A549 (cell line): ENCODE data around the gene UBXN7. TPM values are rescaled to one million over a fixed set of nuclear protein-coding genes. Genes with fewer than 3 reads are reported as not detected.
"Not testable (repeated sequence)": the region's sequence is repeated elsewhere in the genome, so short reads cannot be mapped to it uniquely, and the experiment has no call there.

Experiments used
- ATAC-seq, 2 experiments: fragments of 200-7000 bp in 1 of 2; fragments of >200 bp in 1 of 2; cut with Nextera tagmentation in 1 of 2; cut with Tn5 transposase in 1 of 2; 3 replicates each; pipeline versions ENCODE4 v1.8.0 to v1.9.1; 2018 to 2020; ENCODE audit warnings: mild to moderate bottlenecking in 1 of 2, moderate library complexity in 1 of 2
- CTCF ChIA-PET: fragments of 300-600 bp; sonication (Branson Sonifier 250); formaldehyde crosslinking; extraction: SDS; loops from one replicate; lab custom pipeline; 2021; ENCODE audit warnings: antibody characterized with exemption, inconsistent platforms; lab: Yijun Ruan, JAX
- POLR2A ChIA-PET: fragments of 350-600 bp; formaldehyde crosslinking; extraction: SDS; loops from one replicate; lab custom pipeline; 2021; ENCODE audit warnings: antibody characterized with exemption, inconsistent platforms; lab: Yijun Ruan, JAX
- DNase-seq, 2 experiments: peaks; one replicate each; pipeline versions ENCODE4 v3.0.0 to v3.0.0-alpha.2; 2011 to 2016; ENCODE audit warnings: low read depth in 1 of 2, low spot score in 1 of 2
- FAIRE-seq: peaks from 2 replicates; lab custom pipeline; 2011; peaks lifted over from hg19 to GRCh38; lab: Jason Lieb, UNC
- H3K27ac ChIP-seq, 2 experiments: fragments of >200 bp; sonication (Bioruptor Twin); formaldehyde crosslinking; 3 replicates each; pipeline ENCODE4 v1.5.1; 2016 to 2017
- H3K4me1 ChIP-seq: fragments of >200 bp; sonication (Bioruptor Twin); formaldehyde crosslinking; 3 replicates; pipeline ENCODE4 v1.6.1; 2016
- H3K4me2 ChIP-seq: fragments of >200 bp; sonication (Bioruptor Twin); formaldehyde crosslinking; 3 replicates; pipeline ENCODE4 v1.6.1; 2016
- H3K4me3 ChIP-seq: fragments of >200 bp; sonication (Bioruptor Twin); formaldehyde crosslinking; 3 replicates; pipeline ENCODE4 v1.5.1; 2016
- H3K9me3 ChIP-seq: fragments of >200 bp; sonication (Bioruptor Twin); formaldehyde crosslinking; 3 replicates; pipeline ENCODE4 v1.6.1; 2016
- BHLHE40 ChIP-seq: IDR thresholded peaks from 2 replicates; pipeline ENCODE4 v1.6.1; 2012; ENCODE audit warnings: low read depth, low read length, inconsistent platforms
- EHF ChIP-seq: fragments of 250-450 bp; sonication (Bioruptor Pico); IDR thresholded peaks from 2 replicates; pipeline ENCODE4 v1.5.0; 2020; ENCODE audit warnings: mild to moderate bottlenecking
- GATA3 ChIP-seq: IDR thresholded peaks from 2 replicates; pipeline ENCODE4 v1.6.1; 2012; ENCODE audit warnings: borderline replicate concordance
- HDAC2 ChIP-seq: fragments of 200-600 bp; sonication (generic); IDR thresholded peaks from 2 replicates; pipeline ENCODE4 v1.6.1; 2016
- HOXA7 ChIP-seq: fragments of 250-450 bp; sonication (Bioruptor Pico); IDR thresholded peaks from 2 replicates; pipeline ENCODE4 v1.5.0; 2020; ENCODE audit warnings: mild to moderate bottlenecking, moderate library complexity
- HOXB5 ChIP-seq: fragments of 250-450 bp; sonication (Bioruptor Pico); IDR thresholded peaks from 2 replicates; pipeline ENCODE4 v1.5.0; 2020; ENCODE audit warnings: mild to moderate bottlenecking, moderate library complexity
- JUN ChIP-seq, 2 experiments: fragments of >200 bp; sonication (Bioruptor Twin); formaldehyde crosslinking; IDR thresholded peaks; 2 replicates in 1 of 2; 3 replicates in 1 of 2; pipeline ENCODE4 v1.6.1; 2016 to 2017
- MAFK ChIP-seq: fragments of 450-650 bp; IDR thresholded peaks from 2 replicates; pipeline ENCODE4 v1.6.1; 2014; ENCODE audit not compliant: partially characterized antibody
- MAZ ChIP-seq: fragments of 150-350 bp; IDR thresholded peaks from 2 replicates; pipeline ENCODE4 v1.6.1; 2014; ENCODE audit warnings: antibody characterized with exemption, low read depth, low read length, borderline replicate concordance
- NR3C1 ChIP-seq: fragments of >200 bp; sonication (Bioruptor Twin); formaldehyde crosslinking; IDR thresholded peaks from 3 replicates; pipeline ENCODE4 v1.6.1; 2017
- POLR2AphosphoS2 ChIP-seq: conservative IDR thresholded peaks from 2 replicates; pipeline ENCODE4 v1.6.1; 2012; ENCODE audit warnings: low read length, improper control_type of control experiment, inconsistent platforms
- RCOR1 ChIP-seq: fragments of 150-350 bp; IDR thresholded peaks from 2 replicates; pipeline ENCODE4 v1.6.1; 2014; ENCODE audit warnings: antibody characterized with exemption, low read length, low read depth
- TP53 ChIP-seq: fragments of 250-450 bp; sonication (Bioruptor Pico); IDR thresholded peaks from 2 replicates; pipeline ENCODE4 v1.5.0; 2021; ENCODE audit warnings: mild to moderate bottlenecking, moderate library complexity
- WGBS: methylation state at CpG from one replicate; pipeline ENCODE4 v1.1.6; 2017; ENCODE audit errors: missing lambda C conversion rate; 5-methylcytosine and 5-hydroxymethylcytosine counted together
- polyA plus RNA-seq, 4 experiments: library from polyadenylated mRNA; depleted of rRNA in 3 of 4; stranded (reverse); fragments of >200 nt; fragmentation: RNase III in 1 of 4; extraction: RNeasy Plus Mini Kit Qiagen cat#74134 plus additional on column Dnase treatment in 1 of 4; gene quantifications; 2 replicates in 3 of 4; 3 replicates in 1 of 4; pipeline ENCODE4 v1.2.3, GENCODE V29; 2011 to 2017
- TF ChIP-seq, protein P1 (sequence below): IDR thresholded peaks from 2 replicates; pipeline ENCODE4 v1.6.1; 2012
- TF ChIP-seq, protein P2 (sequence below): fragments of 250-450 bp; sonication (Bioruptor Pico); IDR thresholded peaks from 2 replicates; pipeline ENCODE4 v1.5.0; 2021; ENCODE audit warnings: mild to moderate bottlenecking, moderate library complexity, borderline replicate concordance
- TF ChIP-seq, protein P3 (sequence below): fragments of 200-600 bp; sonication (generic); IDR thresholded peaks from 2 replicates; pipeline ENCODE4 v1.6.1; 2016; ENCODE audit warnings: antibody characterized with exemption, mild to moderate bottlenecking, moderate library complexity

UBXN7 gene
- polyA plus RNA-seq, 2 of the 4 experiments (the other 2 are of a cell fraction) = 7.9 to 14.5 TPM

DNA sequence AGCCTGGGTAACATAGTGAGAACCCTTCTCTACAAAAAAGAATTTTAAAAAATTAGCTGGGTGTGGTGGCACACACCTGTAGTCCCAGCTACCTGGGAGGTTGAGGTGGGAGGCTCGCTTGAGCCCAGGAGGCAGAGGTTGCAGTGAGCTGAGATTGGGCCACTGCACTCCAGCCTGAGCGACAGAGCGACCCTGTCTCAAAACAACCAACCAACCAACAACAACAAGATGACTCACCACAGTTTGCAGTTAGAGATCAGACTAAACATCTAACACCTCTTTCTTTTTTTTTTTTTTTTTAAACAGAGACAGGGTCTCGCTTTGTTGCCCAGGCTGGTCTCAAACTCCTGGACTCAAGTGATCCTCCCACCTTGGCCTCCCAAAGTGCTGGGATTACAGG is 73.7 kb downstream of the UBXN7 start:
- CTCF ChIA-PET = interaction anchor here (2.4 kb wide), 1 partner anchor 12 kb away, joined by 8 read pairs; no protein-coding TSS in a partner anchor
- DNase-seq, H3K4me2 ChIP-seq, H3K9me3 ChIP-seq, H3K4me3 ChIP-seq, FAIRE-seq, POLR2A ChIA-PET, ATAC-seq, H3K27ac ChIP-seq, H3K4me1 ChIP-seq: not testable (repeated sequence)
- WGBS = 93% methylated on average over 4 of the region's 4 CpGs

DNA sequence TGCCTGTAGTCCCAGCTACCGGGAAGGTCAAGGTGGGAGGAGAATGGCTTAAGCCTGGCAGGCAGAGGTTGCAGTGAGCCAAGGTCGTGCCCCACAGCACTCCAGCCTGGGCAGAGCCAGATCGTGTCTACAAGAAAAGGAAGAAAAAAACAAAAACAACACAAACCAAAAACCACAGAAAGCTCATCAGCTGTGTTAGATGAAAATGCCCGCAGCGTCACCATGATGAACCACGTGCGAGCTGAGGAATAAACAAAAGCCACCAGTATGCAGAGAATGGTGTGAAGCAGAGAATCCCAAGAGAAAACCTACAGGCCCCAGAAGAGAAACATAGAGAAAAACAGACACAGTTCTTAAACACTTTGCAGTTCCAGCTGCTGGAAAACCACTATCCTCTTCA is 74.3 kb downstream of the UBXN7 start:
- CTCF ChIA-PET = interaction anchor here (2.4 kb wide), 1 partner anchor 13 kb away, joined by 8 read pairs; no protein-coding TSS in a partner anchor
- no peak overlapping the region for H3K4me3 ChIP-seq
- TF ChIP-seq JUN (IDR thresholded peaks at IDR 0.05) (no peak), HOXA7 (no peak), MAFK (no peak), POLR2AphosphoS2 (no peak), TP53 (CRISPR knock-in tag) (no peak)
- TF ChIP-seq, protein P1, sequence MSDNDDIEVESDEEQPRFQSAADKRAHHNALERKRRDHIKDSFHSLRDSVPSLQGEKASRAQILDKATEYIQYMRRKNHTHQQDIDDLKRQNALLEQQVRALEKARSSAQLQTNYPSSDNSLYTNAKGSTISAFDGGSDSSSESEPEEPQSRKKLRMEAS = no peak
- H3K9me3 ChIP-seq = no peaks in the 10 kb centered on the region
- WGBS = 98% methylated on average over 7 of the region's 7 CpGs
- FAIRE-seq = no peak
- ATAC-seq = no peak
- H3K27ac ChIP-seq = no peak overlapping the region
- POLR2A ChIA-PET = no interaction called here
- H3K4me1 ChIP-seq = no peaks in the 10 kb centered on the region
- no peak overlapping the region for H3K4me2 ChIP-seq
- no peak for DNase-seq

DNA sequence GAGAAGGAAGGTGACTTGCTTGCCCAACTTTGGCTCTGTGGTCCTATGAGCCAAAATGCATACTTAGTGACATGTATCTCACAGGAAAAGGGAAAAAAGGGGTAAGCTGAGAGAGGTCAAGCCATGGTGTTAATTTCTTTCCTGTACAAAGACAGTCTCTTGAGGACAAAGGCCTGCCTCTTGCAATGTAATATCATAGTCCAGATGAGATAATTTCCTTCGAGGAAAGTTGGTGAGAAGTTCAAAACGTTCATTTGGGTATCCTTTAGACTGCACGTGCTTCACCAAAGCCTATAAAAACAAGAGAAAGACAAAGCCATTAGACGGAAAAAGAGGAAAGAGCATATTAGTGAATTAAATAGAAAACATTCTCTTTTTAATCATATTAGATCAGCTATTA is 75.7 kb downstream of the UBXN7 start:
- Histone ChIP-seq H3K9me3 (no peaks in the 10 kb centered on the region), H3K27ac (no peak overlapping the region), H3K4me2 (no peak overlapping the region), H3K4me1 (no peaks in the 10 kb centered on the region), H3K4me3 (no peak overlapping the region)
- FAIRE-seq (no peak), ATAC-seq (no peak), DNase-seq (no peak)
- TF ChIP-seq HOXB5 (CRISPR knock-in tag) (no peak), RCOR1 (no peak), GATA3 (no peak), MAFK (no peak), BHLHE40 (no peak), NR3C1 (no peak), MAZ (no peak)
- TF ChIP-seq, protein P2, sequence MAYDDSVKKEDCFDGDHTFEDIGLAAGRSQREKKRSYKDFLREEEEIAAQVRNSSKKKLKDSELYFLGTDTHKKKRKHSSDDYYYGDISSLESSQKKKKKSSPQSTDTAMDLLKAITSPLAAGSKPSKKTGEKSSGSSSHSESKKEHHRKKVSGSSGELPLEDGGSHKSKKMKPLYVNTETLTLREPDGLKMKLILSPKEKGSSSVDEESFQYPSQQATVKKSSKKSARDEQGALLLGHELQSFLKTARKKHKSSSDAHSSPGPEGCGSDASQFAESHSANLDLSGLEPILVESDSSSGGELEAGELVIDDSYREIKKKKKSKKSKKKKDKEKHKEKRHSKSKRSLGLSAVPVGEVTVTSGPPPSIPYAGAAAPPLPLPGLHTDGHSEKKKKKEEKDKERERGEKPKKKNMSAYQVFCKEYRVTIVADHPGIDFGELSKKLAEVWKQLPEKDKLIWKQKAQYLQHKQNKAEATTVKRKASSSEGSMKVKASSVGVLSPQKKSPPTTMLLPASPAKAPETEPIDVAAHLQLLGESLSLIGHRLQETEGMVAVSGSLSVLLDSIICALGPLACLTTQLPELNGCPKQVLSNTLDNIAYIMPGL = no peak
- ChIA-PET CTCF (no interaction called here), POLR2A (no interaction called here)
- 89% methylated on average over 4 of the region's 4 CpGs for WGBS

DNA sequence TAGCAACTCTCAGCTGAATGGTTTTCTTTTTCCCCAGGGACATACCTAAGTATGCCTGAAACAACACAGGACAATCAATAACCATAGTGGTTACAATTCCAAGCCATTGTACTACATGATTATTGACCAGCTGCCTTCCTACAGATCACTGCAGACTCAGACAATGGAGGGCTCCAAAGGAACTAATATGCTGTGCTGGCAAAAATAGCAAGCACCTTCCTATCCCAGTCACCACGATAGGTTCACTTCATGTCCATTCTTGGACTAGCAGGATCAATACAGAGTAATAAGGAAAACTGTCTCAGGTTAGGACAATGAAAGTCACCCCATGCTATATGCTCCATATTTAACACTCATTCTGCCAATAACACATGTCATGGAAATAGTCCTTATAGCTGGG is 76.6 kb downstream of the UBXN7 start:
- ATAC-seq = no peak
- ChIA-PET POLR2A (no interaction called here), CTCF (no interaction called here)
- H3K4me1 ChIP-seq = no peaks in the 10 kb centered on the region
- H3K4me2 ChIP-seq = no peak overlapping the region
- no peak for DNase-seq
- no peak for FAIRE-seq
- TF ChIP-seq HDAC2 (no peak), MAFK (peak; percentile 63), MAZ (no peak), EHF (CRISPR knock-in tag) (no peak), GATA3 (no peak)
- H3K9me3 ChIP-seq = no peaks in the 10 kb centered on the region
- H3K27ac ChIP-seq = no peak overlapping the region
- no peak overlapping the region for H3K4me3 ChIP-seq
- WGBS = 95% methylated on average over 1 of the region's 1 CpG

DNA sequence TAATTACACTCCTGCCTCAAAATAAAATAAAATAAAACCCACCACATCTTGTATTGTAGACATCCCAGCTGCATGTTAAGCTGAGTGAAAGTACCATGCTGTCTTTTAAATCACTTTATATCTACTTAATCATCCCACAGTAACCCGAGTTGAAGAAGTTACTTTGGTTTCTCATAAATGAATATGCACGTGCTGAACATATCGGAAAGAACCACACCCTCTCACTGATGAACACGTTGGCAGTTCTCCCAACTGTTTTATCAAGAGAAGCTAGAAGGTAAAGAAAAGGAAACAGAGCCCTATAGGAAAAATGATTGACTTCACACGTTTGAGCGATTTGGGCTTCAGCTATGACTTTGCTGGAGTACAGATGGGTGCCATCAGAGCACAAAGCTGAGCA is 78.1 kb downstream of the UBXN7 start:
- no peaks in the 10 kb centered on the region for H3K9me3 ChIP-seq

More for the DNA sequence above, 78.1 kb downstream of the UBXN7 start:
- H3K27ac ChIP-seq = no peak overlapping the region
- CTCF ChIA-PET = no interaction called here
- ATAC-seq = no peak
- H3K4me1 ChIP-seq = no peaks in the 10 kb centered on the region
- POLR2A ChIA-PET = no interaction called here
- H3K4me3 ChIP-seq = no peak overlapping the region
- DNase-seq = no peak
- 89% methylated on average over 6 of the region's 6 CpGs for WGBS
- FAIRE-seq = no peak
- H3K4me2 ChIP-seq = no peak overlapping the region
- TF ChIP-seq, protein P3, sequence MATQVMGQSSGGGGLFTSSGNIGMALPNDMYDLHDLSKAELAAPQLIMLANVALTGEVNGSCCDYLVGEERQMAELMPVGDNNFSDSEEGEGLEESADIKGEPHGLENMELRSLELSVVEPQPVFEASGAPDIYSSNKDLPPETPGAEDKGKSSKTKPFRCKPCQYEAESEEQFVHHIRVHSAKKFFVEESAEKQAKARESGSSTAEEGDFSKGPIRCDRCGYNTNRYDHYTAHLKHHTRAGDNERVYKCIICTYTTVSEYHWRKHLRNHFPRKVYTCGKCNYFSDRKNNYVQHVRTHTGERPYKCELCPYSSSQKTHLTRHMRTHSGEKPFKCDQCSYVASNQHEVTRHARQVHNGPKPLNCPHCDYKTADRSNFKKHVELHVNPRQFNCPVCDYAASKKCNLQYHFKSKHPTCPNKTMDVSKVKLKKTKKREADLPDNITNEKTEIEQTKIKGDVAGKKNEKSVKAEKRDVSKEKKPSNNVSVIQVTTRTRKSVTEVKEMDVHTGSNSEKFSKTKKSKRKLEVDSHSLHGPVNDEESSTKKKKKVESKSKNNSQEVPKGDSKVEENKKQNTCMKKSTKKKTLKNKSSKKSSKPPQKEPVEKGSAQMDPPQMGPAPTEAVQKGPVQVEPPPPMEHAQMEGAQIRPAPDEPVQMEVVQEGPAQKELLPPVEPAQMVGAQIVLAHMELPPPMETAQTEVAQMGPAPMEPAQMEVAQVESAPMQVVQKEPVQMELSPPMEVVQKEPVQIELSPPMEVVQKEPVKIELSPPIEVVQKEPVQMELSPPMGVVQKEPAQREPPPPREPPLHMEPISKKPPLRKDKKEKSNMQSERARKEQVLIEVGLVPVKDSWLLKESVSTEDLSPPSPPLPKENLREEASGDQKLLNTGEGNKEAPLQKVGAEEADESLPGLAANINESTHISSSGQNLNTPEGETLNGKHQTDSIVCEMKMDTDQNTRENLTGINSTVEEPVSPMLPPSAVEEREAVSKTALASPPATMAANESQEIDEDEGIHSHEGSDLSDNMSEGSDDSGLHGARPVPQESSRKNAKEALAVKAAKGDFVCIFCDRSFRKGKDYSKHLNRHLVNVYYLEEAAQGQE = no peak
- TF ChIP-seq, all 56 proteins: peak for 0
